Amygdala (tissue), 56 donors: ENCODE results near the gene TCOF1.

Experiments used
- DNase-seq, 56 donors: peaks; one replicate each; lab custom pipeline; 2025; lab: John Stamatoyannopoulos, UW

TCOF1 gene

DNA sequence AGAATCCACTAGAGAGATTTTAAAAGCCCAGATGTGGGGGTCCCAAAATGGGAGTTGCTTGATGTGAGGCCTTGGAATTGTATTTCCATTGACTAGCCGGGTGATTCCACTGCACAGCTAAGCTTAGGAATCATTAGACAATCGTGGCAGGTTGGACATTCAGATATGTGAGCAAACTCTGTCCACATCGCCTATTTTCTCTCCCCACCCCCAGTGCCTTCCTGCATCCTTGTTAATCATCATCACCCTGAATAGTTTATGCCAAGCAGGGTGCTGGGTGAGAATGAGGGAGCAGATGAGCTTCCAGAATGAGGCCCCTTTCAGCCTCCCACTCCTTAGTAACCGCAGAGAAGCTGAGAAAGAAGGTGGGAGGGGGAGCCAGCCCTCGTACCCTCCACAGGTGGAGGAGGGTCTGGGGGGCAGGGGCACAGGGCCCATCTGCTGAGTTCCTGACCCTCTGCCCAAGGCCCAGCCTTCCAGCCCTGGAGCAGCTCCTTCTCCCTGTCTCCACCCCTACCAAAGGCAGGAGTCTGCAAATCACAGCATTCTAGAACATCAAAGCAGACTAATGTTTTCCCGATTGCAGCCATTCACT lies 7.7 kb upstream of the TCOF1 start:
- peak in 15 of 56 donors; percentile 8 to 61 (median 28) for DNase-seq

DNA sequence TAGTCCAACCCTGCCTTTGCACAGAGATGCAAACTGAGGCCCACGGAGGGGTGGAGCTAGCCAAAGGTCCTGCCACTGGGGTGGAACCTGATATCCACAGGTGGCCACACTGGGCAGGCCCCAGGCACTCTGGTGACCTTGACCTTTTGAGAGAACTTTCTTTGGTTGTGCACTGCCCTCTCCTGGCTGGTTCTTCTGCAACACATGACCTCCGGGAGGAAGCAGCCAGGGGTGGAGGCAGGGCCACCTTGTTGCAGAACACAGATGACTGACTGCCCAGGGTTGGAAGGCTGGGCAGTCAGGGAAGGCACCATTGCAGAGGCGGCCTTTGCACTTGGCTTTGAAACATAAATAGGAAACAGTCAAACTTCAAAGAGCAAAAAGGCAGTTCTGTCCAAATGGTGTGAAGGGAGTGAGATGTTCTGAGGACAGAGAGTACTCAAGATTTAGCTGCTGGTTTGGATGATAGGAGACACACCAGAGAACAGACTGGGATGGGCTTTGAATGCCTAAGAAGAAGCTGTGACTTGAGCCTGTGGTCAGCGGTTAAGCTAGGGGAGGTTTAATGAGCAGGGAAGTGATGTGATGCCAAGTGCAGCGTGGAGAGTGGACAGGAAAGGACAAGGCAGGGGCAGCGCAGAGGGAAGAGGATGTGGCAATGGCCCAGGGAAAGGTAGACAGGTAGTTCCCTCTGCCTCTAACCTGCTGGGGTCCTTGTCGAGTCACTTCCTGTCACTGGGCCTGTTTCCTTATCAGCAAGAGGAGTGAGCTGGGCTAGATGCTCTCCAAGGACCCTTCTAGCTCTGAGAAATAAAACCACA lies 6.8 kb upstream of the TCOF1 start:
- peak in 55 of 56 donors; percentile 17 to 87 (median 63) for DNase-seq

DNA sequence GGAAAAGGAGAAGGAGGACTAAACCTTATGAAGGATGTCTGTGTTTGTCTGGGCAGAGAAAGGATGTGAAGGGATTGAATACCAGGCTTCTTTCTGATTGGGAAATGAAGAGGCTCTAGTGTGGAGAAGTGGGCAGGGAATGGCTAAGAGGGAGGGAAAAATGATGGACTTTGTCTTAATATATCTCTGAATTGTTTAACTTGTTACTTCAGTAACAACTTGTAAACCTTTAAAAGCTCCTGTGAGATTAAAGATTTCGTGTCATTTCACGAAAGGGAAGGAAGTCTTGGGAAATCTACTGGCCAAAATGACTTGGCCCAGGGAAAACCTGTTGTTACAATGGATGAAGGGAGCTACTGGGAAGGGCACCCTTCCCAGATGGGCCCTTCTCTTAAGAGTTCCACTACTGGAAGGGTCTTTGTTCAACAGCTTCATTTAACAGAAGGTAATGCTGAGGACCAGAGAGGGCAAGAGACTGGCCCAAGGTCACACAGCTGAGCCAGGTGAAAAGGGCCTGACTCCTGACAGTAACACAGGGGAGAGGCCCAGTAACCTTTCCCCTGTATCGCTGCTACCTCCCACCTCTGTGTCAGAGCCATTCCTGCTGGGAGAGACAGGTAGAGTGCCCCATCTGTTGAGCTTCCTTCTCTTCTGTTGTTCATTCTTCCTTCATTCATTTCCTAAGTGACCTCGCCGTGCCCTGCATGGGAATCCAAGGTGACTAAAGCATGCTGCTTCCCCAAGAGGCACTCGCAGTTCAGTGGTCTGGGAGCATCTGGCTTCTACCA lies 5.1 kb upstream of the TCOF1 start:
- no peak for DNase-seq

DNA sequence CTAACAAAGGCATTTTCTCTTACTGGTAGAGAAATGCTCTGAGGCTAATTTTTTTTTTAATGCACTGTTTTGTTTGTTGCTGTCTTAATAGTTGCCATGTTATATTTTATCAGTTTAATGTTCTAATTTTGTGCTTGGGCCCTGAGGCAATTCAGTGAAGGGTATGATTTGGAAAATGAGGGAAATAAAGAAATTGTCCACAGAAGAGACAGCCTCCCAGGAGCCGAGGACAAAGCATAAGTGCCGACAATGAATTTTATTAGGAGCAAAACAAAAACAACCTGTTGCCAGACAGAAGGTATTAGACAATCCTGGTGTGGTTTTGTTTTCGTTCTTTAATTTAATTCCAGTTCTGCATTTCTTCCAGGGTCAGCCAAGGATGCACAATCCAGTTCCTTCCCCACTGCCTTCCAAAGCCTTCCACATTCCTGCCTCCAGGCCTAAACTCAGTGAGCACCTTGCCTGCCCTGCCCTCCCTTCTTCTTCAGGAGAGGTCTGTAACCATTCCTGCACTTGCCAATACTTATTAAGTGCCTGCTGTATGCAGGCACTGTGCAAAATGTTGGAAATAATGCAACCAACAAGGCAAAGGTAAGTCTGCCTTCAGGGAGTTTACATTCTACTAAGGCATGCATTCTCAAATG lies 4.3 kb upstream of the TCOF1 start:
- DNase-seq: no peak

DNA sequence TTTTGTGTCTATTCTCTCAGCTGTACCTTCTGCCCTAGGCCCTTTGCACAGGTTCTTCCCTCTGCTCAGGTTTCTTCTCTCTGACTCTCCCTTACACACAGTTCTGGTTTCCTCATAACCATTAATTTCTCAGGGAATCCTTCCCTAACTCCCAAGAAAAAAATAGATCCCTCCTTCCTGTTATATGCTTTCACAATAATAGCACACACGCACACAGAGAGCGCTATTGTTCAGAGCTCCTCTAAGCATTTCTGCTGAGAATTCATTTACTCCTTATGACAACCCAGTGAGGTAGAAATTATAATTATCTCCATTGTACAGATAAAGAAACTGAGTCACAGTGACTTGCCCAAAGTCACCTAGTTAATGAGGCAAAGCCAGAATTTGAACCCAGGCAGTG lies 1.7 kb upstream of the TCOF1 start:
- DNase-seq: no peak

DNA sequence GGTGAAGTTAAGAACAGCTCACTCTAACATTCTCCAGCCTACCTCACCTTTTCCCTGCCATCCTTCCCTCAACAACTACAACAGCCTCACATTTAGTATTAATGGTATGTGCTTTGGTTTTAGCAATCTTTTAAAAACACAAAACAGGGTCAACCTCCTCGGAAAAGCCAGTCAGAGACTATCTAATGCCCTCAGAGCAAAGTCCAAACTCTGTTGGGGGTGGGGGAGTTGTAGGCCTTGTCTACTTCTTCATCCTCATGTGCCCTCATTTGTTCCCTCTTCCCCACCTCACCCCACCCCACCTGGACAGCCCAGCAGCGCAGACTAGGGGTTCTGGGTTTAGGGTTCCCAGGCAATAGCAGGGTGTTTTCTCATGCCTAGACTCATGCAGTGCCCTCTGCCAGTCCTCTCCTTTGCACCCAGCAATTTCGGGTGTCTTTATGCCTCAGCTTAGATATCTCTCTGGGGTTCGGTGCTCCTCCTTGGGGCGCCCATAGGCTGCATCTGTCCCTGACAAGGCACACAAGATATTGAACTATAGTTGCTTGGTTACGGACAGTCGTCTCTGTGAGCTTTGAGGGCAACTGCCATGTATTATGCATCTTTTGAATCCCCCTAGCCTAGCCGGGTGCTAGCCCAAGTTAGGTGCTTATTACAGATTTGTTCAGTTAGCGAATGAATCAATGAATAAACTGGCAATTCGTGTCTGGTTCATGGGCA lies 762 bp upstream of the TCOF1 start:
- DNase-seq: no peak

DNA sequence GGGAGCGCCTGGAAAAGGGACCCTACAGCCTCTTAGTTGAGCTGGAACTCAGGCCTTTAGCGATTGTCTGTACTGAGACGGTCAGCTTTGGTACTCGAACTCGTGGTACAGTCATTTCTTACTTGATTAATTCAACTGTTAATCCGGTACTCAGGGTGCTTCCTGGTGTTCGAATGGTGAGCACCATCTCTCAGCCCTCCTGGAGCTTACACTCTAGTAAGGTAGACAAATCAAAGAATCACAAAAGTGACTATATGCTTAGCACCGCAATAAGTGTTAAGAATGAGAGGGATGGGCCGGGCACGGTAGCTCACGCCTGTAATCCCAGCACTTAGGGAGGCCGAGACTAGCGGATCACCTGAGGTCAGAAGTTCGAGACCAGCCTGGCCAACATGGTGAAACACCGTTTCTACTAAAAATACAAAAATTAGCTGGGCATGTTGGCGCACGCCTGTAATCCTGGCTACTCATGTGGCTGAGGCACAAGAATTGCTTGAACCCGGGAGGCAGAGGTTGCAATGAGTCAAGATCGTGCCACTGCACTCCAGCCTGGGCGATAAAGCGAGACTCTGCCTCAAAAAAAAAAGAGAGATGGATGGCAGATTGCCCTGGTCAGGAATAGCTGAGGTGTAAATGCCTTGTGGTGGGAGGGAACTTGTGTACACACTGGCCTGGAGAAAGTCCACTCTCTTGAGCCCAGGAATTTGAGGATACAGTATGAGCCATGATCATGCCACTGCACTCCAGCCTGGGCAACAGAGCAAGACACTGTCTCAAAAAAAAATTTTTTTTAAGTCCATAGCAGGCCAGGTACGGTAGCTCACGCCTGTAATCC lies 981 bp downstream of the TCOF1 start:
- DNase-seq: no peak

DNA sequence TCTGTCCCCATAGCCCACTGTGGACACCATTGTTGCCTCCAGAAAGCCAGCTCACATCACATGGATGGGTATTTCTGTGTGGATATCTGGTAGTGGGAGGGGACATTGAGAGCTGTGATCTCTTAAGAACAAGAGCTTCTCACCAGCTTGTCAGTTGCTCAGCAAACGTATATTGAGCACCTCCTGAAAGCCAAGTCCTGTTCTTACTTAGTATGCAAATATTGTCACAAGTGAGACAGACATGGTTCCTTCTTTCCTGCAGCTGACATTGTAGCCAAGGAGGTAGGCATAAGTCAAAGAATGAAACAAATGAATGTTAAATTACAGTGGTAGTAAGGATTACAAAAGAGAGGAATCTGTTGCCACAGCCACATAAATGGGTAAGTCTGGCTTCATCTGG lies 3.8 kb downstream of the TCOF1 start:
- no peak for DNase-seq

DNA sequence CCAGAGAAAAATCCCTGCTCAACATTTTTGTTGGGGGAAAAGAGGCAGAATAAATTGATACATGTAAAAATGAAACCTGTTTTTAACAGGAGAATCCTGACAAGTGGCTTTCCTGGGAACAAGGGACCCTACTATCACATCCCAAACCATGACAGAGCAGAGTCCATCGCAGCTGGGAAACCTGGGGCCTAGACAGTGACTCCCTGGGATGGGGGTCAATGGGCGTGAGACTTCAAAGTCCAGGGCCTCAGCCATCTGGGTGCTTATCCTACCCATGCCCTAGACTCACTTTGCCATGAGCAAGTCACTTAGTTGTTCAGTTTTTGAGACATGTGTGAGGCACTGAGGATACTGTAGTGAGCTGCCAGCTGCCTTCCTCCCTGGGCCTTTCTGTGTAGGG lies 5.7 kb downstream of the TCOF1 start:
- no peak for DNase-seq

DNA sequence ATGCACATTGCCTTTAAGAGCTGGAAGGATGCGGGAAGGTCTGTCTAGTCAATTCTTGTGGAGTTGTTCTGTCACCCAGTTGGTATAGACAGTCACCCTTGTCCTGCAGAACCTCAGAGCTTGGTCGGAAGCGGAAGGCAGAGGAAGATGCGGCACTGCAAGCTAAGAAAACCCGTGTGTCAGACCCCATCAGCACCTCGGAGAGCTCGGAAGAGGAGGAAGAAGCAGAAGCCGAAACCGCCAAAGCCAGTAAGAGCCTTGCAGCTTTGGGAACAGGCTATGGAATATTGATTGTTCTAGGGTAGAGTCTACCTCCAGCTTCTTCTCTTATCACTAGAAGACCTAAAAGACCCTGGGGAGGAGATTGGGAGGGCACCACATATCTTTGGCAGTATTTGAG lies 6.5 kb downstream of the TCOF1 start:
- DNase-seq: no peak

DNA sequence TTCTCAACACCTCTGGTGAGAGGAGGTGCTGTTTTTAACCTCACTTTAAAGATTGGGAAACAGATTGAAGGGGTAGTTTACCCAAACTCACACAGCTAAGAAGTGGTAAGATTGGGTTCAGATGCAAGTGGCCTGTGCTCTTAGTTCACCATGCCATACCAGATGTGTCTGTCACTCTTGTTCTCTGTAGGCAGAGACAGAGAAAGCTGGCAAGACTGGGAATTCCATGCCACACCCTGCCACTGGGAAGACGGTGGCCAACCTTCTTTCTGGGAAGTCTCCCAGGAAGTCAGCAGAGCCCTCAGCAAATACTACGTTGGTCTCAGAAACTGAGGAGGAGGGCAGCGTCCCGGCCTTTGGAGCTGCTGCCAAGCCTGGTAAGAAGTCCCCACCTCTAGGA lies 11.0 kb downstream of the TCOF1 start:
- no peak for DNase-seq

DNA sequence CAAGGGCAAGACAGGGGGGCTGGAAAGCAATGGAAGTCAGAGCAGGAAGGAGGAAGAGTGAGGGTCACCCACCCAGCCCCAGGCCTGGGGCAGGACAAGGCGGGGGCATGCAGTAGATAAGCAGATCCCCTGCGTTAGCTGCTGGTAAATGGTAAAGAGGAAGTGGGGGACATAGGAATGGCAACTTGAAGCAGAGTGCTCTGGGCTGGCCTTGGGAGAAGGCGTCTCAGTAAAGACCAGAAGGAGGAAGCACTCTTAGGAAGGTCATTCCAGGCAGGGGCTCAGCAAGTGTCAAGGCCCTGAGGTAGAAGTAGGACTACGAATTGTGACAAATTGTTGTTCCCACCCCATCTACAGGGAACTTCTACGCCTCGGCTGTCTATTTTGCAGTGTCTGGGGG lies 15.1 kb downstream of the TCOF1 start:
- DNase-seq: no peak

DNA sequence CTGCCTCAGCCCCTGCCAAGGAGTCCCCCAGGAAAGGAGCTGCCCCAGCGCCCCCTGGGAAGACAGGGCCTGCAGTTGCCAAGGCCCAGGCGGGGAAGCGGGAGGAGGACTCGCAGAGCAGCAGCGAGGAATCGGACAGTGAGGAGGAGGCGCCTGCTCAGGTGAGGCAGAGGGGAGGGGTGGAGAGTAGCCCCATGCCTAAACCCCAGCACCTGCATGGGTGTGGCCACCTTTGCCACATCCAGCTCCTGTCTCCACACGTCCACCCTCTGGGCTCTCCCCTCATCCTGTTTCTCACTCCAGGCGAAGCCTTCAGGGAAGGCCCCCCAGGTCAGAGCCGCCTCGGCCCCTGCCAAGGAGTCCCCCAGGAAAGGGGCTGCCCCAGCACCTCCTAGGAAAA lies 17.2 kb downstream of the TCOF1 start:
- no peak for DNase-seq

DNA sequence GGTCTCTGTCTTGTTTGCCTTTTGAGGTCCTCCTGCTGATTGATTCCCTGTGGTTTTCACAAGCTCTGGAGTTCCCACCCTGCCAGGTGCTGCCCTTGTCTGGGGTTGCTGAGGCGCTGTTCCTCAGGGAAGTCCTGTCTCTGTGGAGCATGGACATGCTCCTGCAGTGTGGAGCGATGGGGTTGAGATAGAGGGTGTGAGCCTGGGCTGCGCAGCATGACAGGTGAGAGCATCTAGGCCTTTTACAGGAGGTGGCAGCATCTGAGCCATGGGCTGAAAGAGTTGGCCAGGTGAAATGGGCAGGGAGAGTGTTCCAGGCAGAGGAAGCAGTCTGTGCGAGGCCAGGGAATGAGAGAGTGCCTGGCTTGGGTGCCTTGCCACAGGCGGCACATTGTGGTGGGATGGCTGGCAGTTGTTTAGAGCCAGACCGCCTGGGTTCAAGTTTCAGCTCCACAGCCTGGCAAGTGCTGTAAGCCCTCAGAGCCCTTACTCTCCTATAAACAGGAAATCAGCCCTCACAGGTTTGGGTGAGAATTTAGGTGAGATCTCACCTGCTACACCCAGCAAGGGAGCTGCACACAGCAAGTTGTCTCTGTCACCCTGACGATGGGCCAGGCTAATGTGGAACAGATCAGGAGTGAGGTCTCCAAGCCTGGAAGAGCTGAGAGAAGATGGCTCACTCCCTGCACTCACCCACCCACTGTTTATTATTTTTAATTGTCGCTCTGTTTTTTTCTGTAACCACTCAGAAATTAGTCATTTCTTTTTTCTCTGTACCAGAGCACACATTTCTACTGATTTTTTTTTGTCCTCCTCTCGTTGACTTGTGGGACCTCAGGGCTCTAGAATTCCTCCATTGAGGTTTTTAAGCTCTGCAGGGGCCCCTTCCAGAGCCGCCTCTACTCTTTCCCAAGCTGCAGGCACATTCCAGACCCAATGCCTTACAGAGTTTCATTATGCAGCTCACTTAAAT lies 19.6 kb downstream of the TCOF1 start:
- no peak for DNase-seq

DNA sequence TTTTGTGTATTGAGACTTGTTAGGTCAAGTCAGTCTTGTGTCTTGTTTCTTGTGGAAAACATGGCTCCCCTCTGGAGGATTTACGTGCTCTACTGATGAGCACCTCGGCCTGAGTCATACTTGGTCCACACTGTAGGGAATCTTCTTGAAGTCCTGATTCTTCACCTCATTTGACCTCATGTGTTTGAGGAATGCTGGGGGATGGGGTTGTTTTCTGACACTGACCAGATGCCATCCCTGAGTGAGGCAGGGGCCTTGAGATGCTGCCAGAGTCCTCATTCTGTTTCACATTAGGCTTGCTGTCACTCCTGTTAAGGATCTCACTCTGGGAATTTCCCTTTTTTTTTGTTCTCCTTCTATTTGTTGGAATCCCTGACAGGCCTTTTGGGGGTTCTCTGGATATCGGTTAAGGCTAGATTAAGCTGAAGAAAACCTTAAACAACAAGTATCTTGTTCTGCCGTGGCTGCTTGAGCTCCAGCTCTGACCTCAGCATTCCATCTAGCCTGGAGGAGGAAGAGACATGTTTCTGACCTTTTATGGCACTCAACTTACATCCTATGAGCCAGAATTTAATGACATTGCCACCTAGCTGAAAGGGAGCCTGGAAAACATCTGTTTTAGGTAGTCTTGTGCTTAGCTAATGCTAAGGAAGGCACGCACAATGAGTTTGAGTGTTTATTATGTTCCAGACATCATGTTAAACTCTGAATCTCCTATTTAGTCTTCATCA lies 20.6 kb downstream of the TCOF1 start:
- no peak for DNase-seq

DNA sequence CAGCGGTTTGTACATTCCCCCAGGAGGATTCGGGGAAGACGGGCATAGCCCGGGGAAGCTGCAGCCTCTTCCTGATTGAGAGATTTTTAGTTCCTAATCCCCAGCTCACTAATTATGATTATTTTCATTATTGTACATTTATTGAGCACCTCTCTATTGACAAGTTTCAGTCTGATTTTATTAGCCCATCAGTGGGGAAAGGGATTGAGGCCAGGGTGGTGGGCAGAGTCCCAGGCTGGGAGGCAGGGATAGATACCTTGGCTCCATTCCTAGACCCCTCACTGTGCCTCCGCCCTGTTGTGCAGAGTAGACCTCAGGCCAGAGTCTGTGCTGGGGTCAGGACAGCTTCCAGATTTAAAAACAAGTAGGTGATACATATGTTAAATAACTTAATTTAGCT lies 27.2 kb downstream of the TCOF1 start:
- no peak for DNase-seq

DNA sequence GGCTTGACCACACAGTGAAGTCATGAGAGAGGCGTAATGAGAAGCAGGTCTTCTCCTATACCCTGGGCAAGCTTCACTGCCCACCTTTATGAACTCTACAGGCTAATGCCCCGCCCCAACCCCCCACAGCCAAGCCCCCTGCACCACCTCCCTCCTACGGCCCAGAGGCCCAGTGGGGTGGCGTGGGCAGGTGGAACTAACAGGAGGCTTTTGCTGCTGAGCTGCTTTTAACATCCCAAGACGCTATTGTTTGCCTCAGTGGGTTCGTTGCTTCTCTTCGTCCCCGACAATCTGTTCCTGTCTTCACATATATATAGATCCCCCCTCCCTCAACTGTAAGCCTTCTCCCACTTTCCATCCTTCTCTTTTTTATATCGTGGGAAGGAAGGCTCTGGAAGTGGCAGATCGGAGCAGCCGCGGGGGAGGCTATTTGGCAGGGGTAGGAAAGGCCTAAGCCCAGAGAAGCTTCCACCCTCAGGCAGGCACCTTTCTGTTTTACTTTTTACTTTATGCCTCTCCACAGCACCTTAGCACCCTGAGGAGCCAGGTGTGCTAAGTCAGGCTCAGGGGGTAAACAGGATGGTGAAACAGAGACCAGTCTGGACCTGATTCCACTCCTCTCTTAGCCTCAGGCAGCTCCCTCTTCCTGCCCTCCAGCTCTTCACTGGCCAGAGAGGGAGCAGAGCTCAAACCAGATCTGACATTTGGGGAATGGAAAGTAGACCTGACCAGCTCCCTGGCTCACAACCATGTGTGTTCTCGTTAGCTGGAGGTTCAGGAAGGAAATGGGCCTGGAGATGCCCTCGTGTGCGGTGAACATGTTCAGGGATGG lies 28.7 kb downstream of the TCOF1 start:
- DNase-seq: peak in 4 of 56 donors; percentile 13 to 18 (median 16)
